Common myeloid progenitor, CD34-positive (primary cell): Measurements from ENCODE around the gene NFE2L1.
A peak's percentile ranks its signal among the peaks of the same experiment; 100 is the strongest.

Source experiments
- CTCF ChIA-PET: fragments of 350-600 bp; sonication (Branson Sonifier 250); formaldehyde crosslinking; loops from one replicate; lab custom pipeline; 2021; ENCODE audit warnings: antibody characterized with exemption; lab: Charles Lee
- POLR2A ChIA-PET: fragments of 350-600 bp; sonication (Branson Sonifier 250); formaldehyde crosslinking; loops from one replicate; lab custom pipeline; 2021; ENCODE audit warnings: antibody characterized with exemption; lab: Charles Lee
- DNase-seq, 3 donors: peaks; one replicate each; pipeline versions ENCODE4 v3.0.0 to v3.0.0-alpha.2; 2013
- H3K27ac ChIP-seq, 2 experiments: 1 replicate in 1 of 2; 2 replicates in 1 of 2; pipeline ENCODE4 v1.7.0; 2013; ENCODE audit warnings: inconsistent platforms in 2 of 2, low read length in 2 of 2, mild to moderate bottlenecking in 2 of 2, low read depth in 1 of 2, moderate library complexity in 1 of 2; ENCODE audit not compliant: severe bottlenecking in 2 of 2, insufficient read depth in 1 of 2, poor library complexity in 1 of 2
- H3K27me3 ChIP-seq, 5 experiments: replicated peaks in 2 of 5; 1 replicate in 3 of 5; 2 replicates in 2 of 5; pipeline versions ENCODE4 v1.6.1 to v1.7.0; 2013; ENCODE audit warnings: low read length in 4 of 5, mild to moderate bottlenecking in 2 of 5, moderate library complexity in 2 of 5, inconsistent platforms in 1 of 5; ENCODE audit not compliant: insufficient read depth in 5 of 5, control insufficient read depth in 4 of 5
- H3K36me3 ChIP-seq, 4 experiments: 1 replicate in 2 of 4; 2 replicates in 2 of 4; pipeline versions ENCODE4 v1.6.1 to v1.7.0; 2013; ENCODE audit warnings: low read length in 3 of 4, control low read depth in 1 of 4, mild to moderate bottlenecking in 1 of 4; ENCODE audit not compliant: control insufficient read depth in 4 of 4, insufficient read depth in 4 of 4
- H3K4me1 ChIP-seq, 4 experiments: 1 replicate in 3 of 4; 2 replicates in 1 of 4; pipeline versions ENCODE4 v1.6.1 to v1.7.1; 2013; ENCODE audit warnings: low read length in 3 of 4, mild to moderate bottlenecking in 3 of 4, control low read depth in 1 of 4, inconsistent platforms in 1 of 4, moderate library complexity in 1 of 4; ENCODE audit not compliant: control insufficient read depth in 4 of 4, insufficient read depth in 4 of 4; ENCODE audit errors: control extremely low read depth in 1 of 4
- H3K4me3 ChIP-seq, 7 experiments: 1 replicate in 4 of 7; 2 replicates in 3 of 7; pipeline versions ENCODE4 v1.5.1 to v1.7.0; 2013; ENCODE audit warnings: mild to moderate bottlenecking in 7 of 7, low read length in 6 of 7, moderate library complexity in 6 of 7, inconsistent platforms in 2 of 7, low read depth in 2 of 7, control low read depth in 1 of 7; ENCODE audit not compliant: insufficient read depth in 4 of 7, control insufficient read depth in 1 of 7; ENCODE audit errors: extremely low read depth in 1 of 7
- H3K9me3 ChIP-seq, 5 experiments: 1 replicate in 4 of 5; 2 replicates in 1 of 5; pipeline versions ENCODE4 v1.6.1 to v1.7.1; 2013; ENCODE audit warnings: low read length in 4 of 5, mild to moderate bottlenecking in 2 of 5, inconsistent platforms in 1 of 5, low read depth in 1 of 5, moderate library complexity in 1 of 5; ENCODE audit not compliant: control insufficient read depth in 4 of 5, insufficient read depth in 2 of 5; ENCODE audit errors: control extremely low read depth in 1 of 5
- WGBS: methylation state at CpG from one replicate; pipeline ENCODE4 v1.1.5; 2013; ENCODE audit not compliant: insufficient coverage; 5-methylcytosine and 5-hydroxymethylcytosine counted together

Gene NFE2L1

GRCh38 chr17:48022901-48023300 is 25.3 kb upstream of the NFE2L1 start:
- Histone ChIP-seq H3K4me3 (peak overlapping the region in 2 of 7 experiments; percentile 75 to 78), H3K27ac (no peak overlapping the region), H3K36me3 (no peaks in the 10 kb centered on the region), H3K27me3 (peaks cover 0 to 2% (median 0%) of the 10 kb centered on the region in 5 experiments), H3K9me3 (no peaks in the 10 kb centered on the region), H3K4me1 (peaks cover 4 to 41% (median 37%) of the 10 kb centered on the region in 4 experiments)
- no peak for DNase-seq
- WGBS: 85% methylated on average over 4 of the region's 6 CpGs
- ChIA-PET CTCF (interaction anchor here (1.3 to 14.4 kb wide), 2 partner anchors 43 to 76 kb away, joined by 5 to 511 read pairs; partner anchors contain the start of gene CDK5RAP3), POLR2A (no interaction called here)

- Histone ChIP-seq H3K36me3 (no peaks in the 10 kb centered on the region), H3K27ac (no peak overlapping the region), H3K9me3 (no peaks in the 10 kb centered on the region), H3K4me3 (peak overlapping the region; percentile 3 to 78 (median 61)), H3K4me1 (peaks cover 4 to 38% (median 35%) of the 10 kb centered on the region in 4 experiments), H3K27me3 (peaks cover 0 to 2% (median 0%) of the 10 kb centered on the region in 5 experiments)
- CTCF ChIA-PET: interaction anchor here (0.9 kb wide), 1 partner anchor 51 kb away, joined by 3 read pairs; no protein-coding TSS in a partner anchor
- peak; percentile 67 to 80 (median 69) for DNase-seq
- WGBS: 0% methylated on average over 38 of the region's 54 CpGs
- POLR2A ChIA-PET: no interaction called here
These were observed 24.6 kb upstream of the NFE2L1 start for GRCh38 chr17:48023400-48024148.

GRCh38 chr17:48024149-48025039 is 23.8 kb upstream of the NFE2L1 start:
- under 1% methylated on average over 51 of the region's 54 CpGs for WGBS
- ChIA-PET POLR2A (no interaction called here), CTCF (interaction anchor here (0.8 to 7.9 kb wide), 12 partner anchors 12 to 105 kb away, joined by 3 to 188 read pairs (median 10); partner anchors contain the start of genes COPZ2 and NFE2L1)

GRCh38 chr17:48025040-48025903 is 22.9 kb upstream of the NFE2L1 start:
- H3K4me3 ChIP-seq: peak overlapping the region; percentile 41 to 89 (median 72)
- WGBS: under 1% methylated on average over 50 of the region's 56 CpGs
- ChIA-PET CTCF (interaction anchor here (0.6 to 7.9 kb wide), 22 partner anchors 11 to 593 kb away, joined by 3 to 188 read pairs (median 4); partner anchors contain the start of genes COPZ2 and NFE2L1), POLR2A (interaction anchor here (0.9 kb wide), 1 partner anchor 48 kb away, joined by 9 read pairs; no protein-coding TSS in a partner anchor)
- peak; percentile 94 to 96 (median 96) for DNase-seq
- H3K9me3 ChIP-seq: no peaks in the 10 kb centered on the region
- no peaks in the 10 kb centered on the region for H3K36me3 ChIP-seq
- no peak overlapping the region for H3K27ac ChIP-seq
- peaks cover 0 to 2% (median 0%) of the 10 kb centered on the region in 5 experiments for H3K27me3 ChIP-seq
- peaks cover 4 to 38% (median 35%) of the 10 kb centered on the region in 4 experiments for H3K4me1 ChIP-seq

More at GRCh38 chr17:48024149-48025039, 23.8 kb upstream of the NFE2L1 start:
- no peaks in the 10 kb centered on the region for H3K9me3 ChIP-seq
- DNase-seq: peak in 2 of 3 donors; percentile 56 to 67
- H3K27me3 ChIP-seq: peaks cover 0 to 2% (median 0%) of the 10 kb centered on the region in 5 experiments
- no peak overlapping the region for H3K27ac ChIP-seq
- peaks cover 4 to 38% (median 35%) of the 10 kb centered on the region in 4 experiments for H3K4me1 ChIP-seq
- peak overlapping the region in 6 of 7 experiments; percentile 31 to 78 (median 62) for H3K4me3 ChIP-seq
- no peaks in the 10 kb centered on the region for H3K36me3 ChIP-seq

GRCh38 chr17:48025904-48026501 is 22.2 kb upstream of the NFE2L1 start:
- no peak for DNase-seq
- ChIA-PET POLR2A (interaction anchor here (0.6 to 0.9 kb wide), 3 partner anchors 47 to 54 kb away, joined by 3 to 9 read pairs (median 3); no protein-coding TSS in a partner anchor), CTCF (interaction anchor here (0.6 to 7.9 kb wide), 32 partner anchors 8 to 597 kb away, joined by 3 to 188 read pairs (median 4); partner anchors contain the start of genes COPZ2 and NFE2L1)
- Histone ChIP-seq H3K9me3 (no peaks in the 10 kb centered on the region), H3K27me3 (peaks cover 0 to 4% (median 0%) of the 10 kb centered on the region in 5 experiments), H3K36me3 (no peaks in the 10 kb centered on the region), H3K27ac (no peak overlapping the region), H3K4me1 (peaks cover 4 to 38% (median 35%) of the 10 kb centered on the region in 4 experiments), H3K4me3 (peak overlapping the region in 3 of 7 experiments; percentile 72 to 89 (median 75))
- 65% methylated on average over 5 of the region's 8 CpGs for WGBS
